Measurements from ENCODE around the gene POMT1.
A peak's percentile ranks its signal among the peaks of the same experiment; 100 is the strongest.
"Not testable (repeated sequence)": the region's sequence is repeated elsewhere in the genome, so short reads cannot be mapped to it uniquely, and the experiment has no call there.

Gene POMT1, protein sequence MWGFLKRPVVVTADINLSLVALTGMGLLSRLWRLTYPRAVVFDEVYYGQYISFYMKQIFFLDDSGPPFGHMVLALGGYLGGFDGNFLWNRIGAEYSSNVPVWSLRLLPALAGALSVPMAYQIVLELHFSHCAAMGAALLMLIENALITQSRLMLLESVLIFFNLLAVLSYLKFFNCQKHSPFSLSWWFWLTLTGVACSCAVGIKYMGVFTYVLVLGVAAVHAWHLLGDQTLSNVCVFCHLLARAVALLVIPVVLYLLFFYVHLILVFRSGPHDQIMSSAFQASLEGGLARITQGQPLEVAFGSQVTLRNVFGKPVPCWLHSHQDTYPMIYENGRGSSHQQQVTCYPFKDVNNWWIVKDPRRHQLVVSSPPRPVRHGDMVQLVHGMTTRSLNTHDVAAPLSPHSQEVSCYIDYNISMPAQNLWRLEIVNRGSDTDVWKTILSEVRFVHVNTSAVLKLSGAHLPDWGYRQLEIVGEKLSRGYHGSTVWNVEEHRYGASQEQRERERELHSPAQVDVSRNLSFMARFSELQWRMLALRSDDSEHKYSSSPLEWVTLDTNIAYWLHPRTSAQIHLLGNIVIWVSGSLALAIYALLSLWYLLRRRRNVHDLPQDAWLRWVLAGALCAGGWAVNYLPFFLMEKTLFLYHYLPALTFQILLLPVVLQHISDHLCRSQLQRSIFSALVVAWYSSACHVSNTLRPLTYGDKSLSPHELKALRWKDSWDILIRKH

DNA sequence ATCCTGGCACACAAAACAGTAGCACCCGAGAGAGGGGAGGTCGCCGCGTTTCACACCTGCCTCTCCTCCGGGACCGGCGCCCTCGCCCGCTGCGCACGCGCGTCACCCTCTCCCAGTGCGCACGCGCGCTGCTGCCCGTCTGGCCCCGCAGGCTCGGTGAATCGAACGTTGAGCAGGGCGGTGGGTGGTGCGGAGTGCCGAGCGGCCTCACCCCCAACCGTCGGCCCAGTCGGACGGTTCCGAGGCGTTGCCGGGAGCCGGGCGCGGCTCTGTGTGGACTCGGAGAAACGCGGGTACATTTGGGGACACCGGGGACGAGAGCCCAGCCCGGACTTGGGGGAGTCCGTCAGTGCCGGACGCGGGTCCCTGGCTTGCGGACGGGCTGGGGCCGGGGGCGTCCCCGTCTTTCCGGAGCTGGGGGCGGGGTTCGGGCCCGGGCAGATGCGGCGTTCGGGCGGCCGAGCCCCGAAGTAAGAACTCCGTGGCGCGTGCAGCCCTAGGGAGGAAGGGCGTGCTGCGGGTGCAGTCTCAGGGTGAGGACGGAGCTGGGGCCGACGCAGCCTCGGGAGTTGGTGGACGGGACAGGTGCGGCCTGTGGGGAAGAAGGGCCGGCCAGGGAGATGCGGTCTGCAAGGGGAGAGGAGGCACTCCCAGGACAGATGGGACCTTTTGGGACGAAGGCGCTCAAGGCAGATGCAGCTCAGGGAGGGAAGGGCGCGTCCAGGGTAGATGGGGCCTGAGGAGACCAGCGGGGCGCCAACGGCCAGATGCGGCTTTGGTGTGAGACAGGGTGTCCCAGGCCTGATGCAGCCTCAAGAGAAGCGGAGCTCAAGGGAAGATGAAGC, at the start of gene POMT1:
TSS of gene POMT1 (plus strand) at position 138 of the 845 bp plus-strand sequence. CDS start 1,301 bp downstream, outside the sequence.
- Histone ChIP-seq H3K9ac (peak within 1 kb of the TSS; percentile 79 to 92 (median 87)), H3K27me3 (no peaks in the 10 kb centered on the region), H3K4me2 (peak within 1 kb of the TSS; percentile 90 to 100 (median 98)), H3K27ac (peak within 1 kb of the TSS; percentile 72 to 84 (median 76)), H3K4me3 (peak within 1 kb of the TSS; percentile 77 to 96 (median 86)), H3K9me3 (replicated peaks in 1 of 11) (no peaks in the 10 kb centered on the region), H3K4me1 (peaks cover 18 to 37% (median 27%) of the 10 kb centered on the region in 10 experiments), H3K36me3 (peaks cover 32 to 54% (median 39%) of the 10 kb centered on the region in 11 experiments), H4K20me1 (peaks cover 17 to 59% (median 49%) of the 10 kb centered on the region in 11 experiments; a peak in 21 of 22 replicates)
- TF ChIP-seq Cebpa-rat (IDR thresholded peaks at IDR 0.05), result no peak

DNA sequence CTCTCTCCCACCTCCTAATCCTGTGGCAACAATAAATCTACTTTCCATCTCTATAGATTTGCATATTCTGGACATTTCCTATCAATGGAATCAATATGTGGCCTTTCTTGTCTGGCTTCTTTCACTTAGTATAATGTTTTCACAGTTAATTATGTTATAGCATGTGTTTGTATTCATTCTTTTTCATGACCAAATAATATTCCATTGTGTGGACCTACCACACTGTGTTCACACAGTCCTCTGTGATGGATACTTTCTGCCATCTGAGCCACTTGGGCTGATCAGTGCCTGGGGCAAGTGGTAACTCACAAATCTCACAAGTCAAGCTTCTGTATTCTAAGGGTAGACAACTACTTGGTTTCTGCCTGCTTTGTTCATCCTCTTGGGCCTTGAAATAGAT, 48.7 kb upstream of the POMT1 start:
- no peak overlapping the region for H3K27ac ChIP-seq
- no peak overlapping the region for H3K4me3 ChIP-seq
- TF ChIP-seq Cebpa-rat (IDR thresholded peaks at IDR 0.05), result no peak
- H3K9me3 ChIP-seq (replicated peaks in 1 of 11), result no peaks in the 10 kb centered on the region
- H4K20me1 ChIP-seq, result peaks cover 70 to 100% (median 99%) of the 10 kb centered on the region in 11 experiments; a peak in 21 of 22 replicates
- no peaks in the 10 kb centered on the region for H3K27me3 ChIP-seq
- H3K36me3 ChIP-seq, result peaks cover 97 to 100% (median 100%) of the 10 kb centered on the region in 11 experiments
- H3K4me2 ChIP-seq, result no peak overlapping the region
- H3K9ac ChIP-seq, result no peak overlapping the region
- H3K4me1 ChIP-seq, result no peaks in the 10 kb centered on the region

DNA sequence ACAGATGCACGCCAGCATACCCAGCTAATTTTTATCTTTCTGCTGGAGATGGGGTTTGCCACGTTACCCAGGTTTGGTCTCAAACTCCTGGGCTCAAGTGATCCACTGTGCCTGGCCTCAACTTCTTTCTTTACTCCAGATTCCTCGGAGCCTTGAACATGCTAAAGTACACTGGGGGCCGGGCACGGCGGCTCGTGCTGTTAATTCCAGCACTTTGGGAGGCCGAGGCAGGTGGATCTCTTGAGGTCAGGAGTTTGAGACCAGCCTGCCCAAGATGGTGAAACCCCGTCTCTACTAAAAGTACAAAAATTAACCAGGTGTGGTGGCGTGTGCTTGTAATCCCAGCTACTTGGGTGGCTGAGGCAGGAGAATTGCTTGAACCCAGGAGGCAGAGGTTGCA, 47.1 kb upstream of the POMT1 start:
- not testable (repeated sequence) for H3K4me1 ChIP-seq; H3K27me3 ChIP-seq; H3K9ac ChIP-seq; H3K9me3 ChIP-seq (replicated peaks in 1 of 11); H3K27ac ChIP-seq; H3K4me2 ChIP-seq; H3K4me3 ChIP-seq
- H3K36me3 ChIP-seq, result peaks cover 97 to 100% (median 100%) of the 10 kb centered on the region in 11 experiments
- peaks cover 75 to 100% (median 99%) of the 10 kb centered on the region in 11 experiments; a peak in 21 of 22 replicates for H4K20me1 ChIP-seq

DNA sequence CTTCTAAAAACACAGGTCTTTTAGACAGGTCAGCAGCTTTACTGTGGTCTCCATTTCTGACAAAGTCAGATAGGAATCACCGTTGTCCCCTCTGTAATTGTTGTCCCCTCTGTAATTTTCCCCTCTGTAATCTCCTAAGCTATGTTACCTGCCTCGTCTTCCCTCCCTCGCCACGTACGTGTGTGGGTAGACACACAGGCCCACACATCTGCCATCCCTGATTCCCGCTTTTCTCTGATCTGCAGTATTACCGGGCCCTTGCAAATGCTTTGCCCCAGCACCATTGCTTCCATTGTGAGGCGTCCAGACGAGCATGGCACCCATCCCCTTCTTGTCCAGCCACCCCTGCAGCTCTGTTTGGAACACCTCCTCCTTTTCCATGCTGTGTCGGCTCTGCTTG, 45.0 kb upstream of the POMT1 start:
- peaks cover 98 to 100% (median 100%) of the 10 kb centered on the region in 11 experiments for H3K36me3 ChIP-seq

DNA sequence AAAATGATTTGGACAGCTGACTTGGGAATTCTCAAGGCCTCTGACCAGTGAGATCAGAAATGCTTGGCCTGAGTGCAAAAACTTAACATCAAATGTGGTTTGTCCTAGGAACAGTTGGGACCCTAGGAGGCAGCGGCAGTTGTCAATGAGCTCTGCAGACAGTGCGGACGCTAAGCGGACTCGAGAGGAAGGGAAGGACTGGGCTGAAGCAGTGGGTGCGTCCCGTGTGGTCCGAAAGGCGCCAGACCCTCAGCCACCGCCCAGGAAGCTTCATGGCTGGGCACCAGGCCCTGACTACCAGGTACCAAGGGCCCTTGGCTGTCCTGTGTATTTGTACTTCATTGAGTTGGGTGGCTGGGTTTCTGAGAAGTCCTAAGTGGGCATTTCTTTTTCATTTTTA, 43.7 kb upstream of the POMT1 start:
- Histone ChIP-seq H3K4me1 (peaks cover 0 to 8% (median 2%) of the 10 kb centered on the region in 10 experiments; a peak in 11 of 20 replicates), H3K36me3 (peaks cover 98 to 100% (median 100%) of the 10 kb centered on the region in 11 experiments), H3K4me3 (no peak overlapping the region), H3K9ac (no peak overlapping the region), H3K27ac (no peak overlapping the region), H3K27me3 (no peaks in the 10 kb centered on the region), H4K20me1 (peaks cover 64 to 100% (median 97%) of the 10 kb centered on the region in 11 experiments; a peak in 21 of 22 replicates), H3K4me2 (no peak overlapping the region), H3K9me3 (replicated peaks in 1 of 11) (no peaks in the 10 kb centered on the region)
- TF ChIP-seq Cebpa-rat (IDR thresholded peaks at IDR 0.05), result no peak

More for the DNA sequence above, 45.0 kb upstream of the POMT1 start:
- no peaks in the 10 kb centered on the region for H3K4me1 ChIP-seq
- H3K27ac ChIP-seq, result no peak overlapping the region
- H4K20me1 ChIP-seq, result peaks cover 69 to 100% (median 97%) of the 10 kb centered on the region in 11 experiments; a peak in 21 of 22 replicates
- no peaks in the 10 kb centered on the region for H3K27me3 ChIP-seq
- no peak for TF ChIP-seq Cebpa-rat (IDR thresholded peaks at IDR 0.05)
- no peak overlapping the region for H3K4me3 ChIP-seq
- H3K9ac ChIP-seq, result no peak overlapping the region
- H3K9me3 ChIP-seq (replicated peaks in 1 of 11), result no peaks in the 10 kb centered on the region
- H3K4me2 ChIP-seq, result no peak overlapping the region

DNA sequence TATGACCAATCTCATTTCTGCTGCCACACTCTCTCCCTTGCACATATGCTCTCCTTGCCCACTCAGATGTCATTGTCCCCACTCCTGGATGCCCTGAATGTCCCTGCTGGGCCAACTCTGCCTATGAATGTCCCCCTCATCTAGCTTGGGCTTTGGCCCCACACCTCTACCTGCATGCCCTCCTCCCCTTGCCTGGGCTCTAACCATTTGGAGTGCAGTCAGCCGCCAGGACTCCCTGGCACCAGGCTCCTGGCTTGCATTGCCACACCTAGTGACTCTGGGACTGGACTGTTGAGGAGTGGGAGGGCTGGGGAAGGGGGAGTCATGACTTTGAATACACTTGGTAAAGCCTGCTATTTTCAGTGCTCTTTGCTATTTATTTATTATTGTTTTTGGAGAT, 41.6 kb upstream of the POMT1 start:
- Histone ChIP-seq H4K20me1 (peaks cover 67 to 100% (median 97%) of the 10 kb centered on the region in 11 experiments; a peak in 21 of 22 replicates), H3K36me3 (peaks cover 98 to 100% (median 100%) of the 10 kb centered on the region in 11 experiments)
- no peak for TF ChIP-seq Cebpa-rat (IDR thresholded peaks at IDR 0.05)

DNA sequence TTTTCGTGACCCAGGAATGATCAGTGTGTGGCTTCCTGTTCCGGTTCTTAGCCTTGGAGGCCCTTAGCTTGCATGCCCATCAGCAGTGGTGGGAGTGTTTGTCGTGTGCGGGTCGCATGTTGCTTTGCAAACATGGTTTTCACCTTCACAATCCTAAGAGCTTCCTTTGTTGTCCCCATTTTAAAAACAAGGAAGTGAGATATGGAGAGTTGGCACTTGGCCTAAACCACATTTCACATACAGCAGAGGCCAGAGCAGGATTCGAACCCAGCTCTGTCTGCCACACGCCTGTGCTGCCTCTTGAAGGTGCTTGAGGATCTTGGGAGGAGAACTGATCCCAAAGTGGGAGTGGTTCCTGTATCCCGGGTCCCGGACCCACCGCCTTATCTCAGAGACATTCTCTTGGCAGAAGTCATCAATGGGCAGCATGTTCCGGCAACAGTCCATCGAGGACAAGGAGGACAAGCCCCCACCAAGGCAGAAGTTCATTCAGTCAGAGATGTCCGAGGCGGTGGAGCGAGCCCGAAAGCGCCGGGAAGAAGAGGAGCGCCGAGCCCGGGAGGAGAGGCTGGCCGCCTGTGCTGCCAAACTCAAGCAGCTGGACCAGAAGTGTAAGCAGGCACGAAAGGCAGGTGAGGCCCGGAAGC, 38.2 kb upstream of the POMT1 start:
- H3K9ac ChIP-seq, result no peak overlapping the region
- H3K9me3 ChIP-seq (replicated peaks in 1 of 11), result no peaks in the 10 kb centered on the region

More for the DNA sequence above, 41.6 kb upstream of the POMT1 start:
- Histone ChIP-seq H3K4me2 (no peak overlapping the region), H3K9me3 (replicated peaks in 1 of 11) (no peaks in the 10 kb centered on the region), H3K4me3 (no peak overlapping the region), H3K27ac (no peak overlapping the region), H3K27me3 (no peaks in the 10 kb centered on the region), H3K9ac (no peak overlapping the region), H3K4me1 (peaks cover 0 to 13% (median 6%) of the 10 kb centered on the region in 10 experiments; a peak in 11 of 20 replicates)

DNA sequence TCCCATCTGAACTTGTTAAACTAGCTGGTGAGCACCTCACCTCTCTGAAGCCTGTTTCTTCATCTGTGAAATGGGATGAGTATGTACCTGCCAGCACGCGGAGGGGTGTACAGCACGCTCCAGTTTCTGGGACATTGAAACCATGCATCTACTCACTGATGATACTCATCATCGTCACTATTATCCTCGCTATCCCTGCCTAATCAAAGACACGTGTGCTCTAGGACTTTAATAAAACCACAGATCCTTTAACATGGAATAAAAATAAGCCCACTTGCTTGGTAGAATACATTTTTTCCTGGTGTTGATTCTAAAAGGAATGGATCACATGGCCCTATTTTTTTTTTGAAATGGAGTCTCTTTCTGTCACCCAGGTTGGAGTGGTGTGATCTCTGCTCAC, 37.3 kb upstream of the POMT1 start:
- Histone ChIP-seq H3K36me3 (peaks cover 97 to 100% (median 100%) of the 10 kb centered on the region in 11 experiments), H3K9ac (no peak overlapping the region), H3K4me1 (peaks cover 0 to 13% (median 6%) of the 10 kb centered on the region in 10 experiments; a peak in 11 of 20 replicates)

More for the DNA sequence above, 38.2 kb upstream of the POMT1 start:
- no peak for TF ChIP-seq Cebpa-rat (IDR thresholded peaks at IDR 0.05)
- peaks cover 97 to 100% (median 100%) of the 10 kb centered on the region in 11 experiments for H3K36me3 ChIP-seq
- no peaks in the 10 kb centered on the region for H3K27me3 ChIP-seq
- peaks cover 0 to 13% (median 6%) of the 10 kb centered on the region in 10 experiments; a peak in 11 of 20 replicates for H3K4me1 ChIP-seq
- H3K4me3 ChIP-seq, result no peak overlapping the region
- 0 out of 22 replicates have a peak overlapping the region, but pooled peaks of 1 of the 11 experiments have one; percentile 33 for H3K27ac ChIP-seq
- H4K20me1 ChIP-seq, result peaks cover 75 to 100% (median 97%) of the 10 kb centered on the region in 11 experiments; a peak in 21 of 22 replicates
- H3K4me2 ChIP-seq, result peak overlapping the region in 3 of 11 experiments; percentile 21 to 42 (median 24); a peak in 2 of 22 replicates

More for the DNA sequence above, 37.3 kb upstream of the POMT1 start:
- Histone ChIP-seq H3K4me2 (no peak overlapping the region), H3K9me3 (replicated peaks in 1 of 11) (no peaks in the 10 kb centered on the region), H3K27me3 (no peaks in the 10 kb centered on the region), H3K27ac (no peak overlapping the region), H3K4me3 (no peak overlapping the region), H4K20me1 (peaks cover 75 to 100% (median 97%) of the 10 kb centered on the region in 11 experiments)
- TF ChIP-seq Cebpa-rat (IDR thresholded peaks at IDR 0.05), result no peak
